ENCODE results near the gene NAT9.

DNA sequence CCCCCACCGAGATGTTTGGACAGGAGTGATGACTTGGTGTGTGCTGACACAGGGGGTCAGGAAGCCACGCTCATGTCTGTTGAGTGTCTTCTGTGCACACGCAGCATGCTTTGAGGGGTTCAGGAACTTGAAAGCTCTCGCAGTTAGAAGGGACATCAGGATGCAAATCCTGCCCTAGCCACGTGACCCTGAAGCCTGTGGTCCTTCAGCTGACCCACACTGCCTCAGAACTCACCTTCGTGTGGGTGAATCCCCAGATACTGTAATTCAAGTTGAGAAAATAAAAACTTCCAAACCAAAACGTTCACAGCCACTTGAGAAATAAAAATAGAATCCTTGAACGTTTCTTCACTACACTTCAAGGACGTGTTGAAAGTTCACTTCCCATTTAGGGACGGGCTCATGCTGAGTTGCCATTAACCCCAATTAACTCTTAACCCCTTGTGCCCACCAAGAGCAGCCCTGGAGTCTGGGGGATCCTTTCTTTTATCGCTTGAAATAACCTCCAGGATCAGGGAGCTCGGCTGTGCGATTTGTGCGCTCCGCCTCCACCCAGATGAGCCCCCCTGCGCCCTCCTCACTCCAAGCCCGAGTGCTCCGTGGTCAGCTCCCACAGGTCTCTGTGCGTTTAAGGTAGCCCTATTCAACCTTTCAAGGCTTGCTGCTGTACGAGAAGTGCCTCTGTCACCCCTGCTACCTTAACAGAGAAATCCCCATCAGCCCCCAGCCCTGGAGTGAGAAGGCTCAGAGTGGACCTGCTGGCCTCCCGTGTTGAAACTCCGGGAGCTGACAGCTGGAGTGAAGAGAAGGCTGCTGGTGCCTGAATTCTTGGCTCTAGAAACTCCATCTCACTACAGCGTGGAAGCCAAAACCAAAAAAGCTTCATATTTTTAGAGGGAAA lies 36.2 kb upstream of the NAT9 start:
- TF ChIP-seq, protein P1, sequence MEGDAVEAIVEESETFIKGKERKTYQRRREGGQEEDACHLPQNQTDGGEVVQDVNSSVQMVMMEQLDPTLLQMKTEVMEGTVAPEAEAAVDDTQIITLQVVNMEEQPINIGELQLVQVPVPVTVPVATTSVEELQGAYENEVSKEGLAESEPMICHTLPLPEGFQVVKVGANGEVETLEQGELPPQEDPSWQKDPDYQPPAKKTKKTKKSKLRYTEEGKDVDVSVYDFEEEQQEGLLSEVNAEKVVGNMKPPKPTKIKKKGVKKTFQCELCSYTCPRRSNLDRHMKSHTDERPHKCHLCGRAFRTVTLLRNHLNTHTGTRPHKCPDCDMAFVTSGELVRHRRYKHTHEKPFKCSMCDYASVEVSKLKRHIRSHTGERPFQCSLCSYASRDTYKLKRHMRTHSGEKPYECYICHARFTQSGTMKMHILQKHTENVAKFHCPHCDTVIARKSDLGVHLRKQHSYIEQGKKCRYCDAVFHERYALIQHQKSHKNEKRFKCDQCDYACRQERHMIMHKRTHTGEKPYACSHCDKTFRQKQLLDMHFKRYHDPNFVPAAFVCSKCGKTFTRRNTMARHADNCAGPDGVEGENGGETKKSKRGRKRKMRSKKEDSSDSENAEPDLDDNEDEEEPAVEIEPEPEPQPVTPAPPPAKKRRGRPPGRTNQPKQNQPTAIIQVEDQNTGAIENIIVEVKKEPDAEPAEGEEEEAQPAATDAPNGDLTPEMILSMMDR (IDR thresholded peaks at IDR 0.05) = no peak
- TF ChIP-seq POLR2A (IDR thresholded peaks at IDR 0.05) = no peak
